ENCODE measurements around the gene TXNRD1.

Gene TXNRD1

GRCh38 chr12:104285740-104286515, 70.3 kb downstream of the TXNRD1 start:
- Histone ChIP-seq H3K27ac (peak overlapping the region; percentile 96), H3K79me2 (peaks cover 10% of the 10 kb centered on the region), H3K9me3 (ENCODE audit: control insufficient read depth, low read length) (no peaks in the 10 kb centered on the region), H3K36me3 (ENCODE audit: control insufficient read depth, insufficient read depth, low read length) (no peaks in the 10 kb centered on the region), H3K4me2 (ENCODE audit: low read length) (peak overlapping the region; percentile 71), H3K27me3 (ENCODE audit: control insufficient read depth, insufficient read depth, low read length) (no peaks in the 10 kb centered on the region), H3K9ac (no peak overlapping the region), H3K4me1 (no peaks in the 10 kb centered on the region), H2AFZ (peak overlapping the region; percentile 61), H3K4me3 (ENCODE audit: low read depth, low read length) (peak overlapping the region; percentile 78)
- TF ChIP-seq, protein P1, sequence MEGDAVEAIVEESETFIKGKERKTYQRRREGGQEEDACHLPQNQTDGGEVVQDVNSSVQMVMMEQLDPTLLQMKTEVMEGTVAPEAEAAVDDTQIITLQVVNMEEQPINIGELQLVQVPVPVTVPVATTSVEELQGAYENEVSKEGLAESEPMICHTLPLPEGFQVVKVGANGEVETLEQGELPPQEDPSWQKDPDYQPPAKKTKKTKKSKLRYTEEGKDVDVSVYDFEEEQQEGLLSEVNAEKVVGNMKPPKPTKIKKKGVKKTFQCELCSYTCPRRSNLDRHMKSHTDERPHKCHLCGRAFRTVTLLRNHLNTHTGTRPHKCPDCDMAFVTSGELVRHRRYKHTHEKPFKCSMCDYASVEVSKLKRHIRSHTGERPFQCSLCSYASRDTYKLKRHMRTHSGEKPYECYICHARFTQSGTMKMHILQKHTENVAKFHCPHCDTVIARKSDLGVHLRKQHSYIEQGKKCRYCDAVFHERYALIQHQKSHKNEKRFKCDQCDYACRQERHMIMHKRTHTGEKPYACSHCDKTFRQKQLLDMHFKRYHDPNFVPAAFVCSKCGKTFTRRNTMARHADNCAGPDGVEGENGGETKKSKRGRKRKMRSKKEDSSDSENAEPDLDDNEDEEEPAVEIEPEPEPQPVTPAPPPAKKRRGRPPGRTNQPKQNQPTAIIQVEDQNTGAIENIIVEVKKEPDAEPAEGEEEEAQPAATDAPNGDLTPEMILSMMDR (IDR thresholded peaks at IDR 0.05) = no peak

- H3K36me3 ChIP-seq (ENCODE audit: control insufficient read depth, insufficient read depth, low read length) = no peaks in the 10 kb centered on the region
- TF ChIP-seq, protein P1 (IDR thresholded peaks at IDR 0.05) = peak; percentile 11
- peak overlapping the region; percentile 22 for H3K9ac ChIP-seq
- H3K27me3 ChIP-seq (ENCODE audit: control insufficient read depth, insufficient read depth, low read length) = no peaks in the 10 kb centered on the region
- peak overlapping the region; percentile 90 for H2AFZ ChIP-seq
- peak overlapping the region; percentile 71 for H3K4me2 ChIP-seq (ENCODE audit: low read length)
- H3K79me2 ChIP-seq = peaks cover 13% of the 10 kb centered on the region
- H3K4me3 ChIP-seq (ENCODE audit: low read depth, low read length) = peak overlapping the region; percentile 78
- no peaks in the 10 kb centered on the region for H3K4me1 ChIP-seq
- no peaks in the 10 kb centered on the region for H3K9me3 ChIP-seq (ENCODE audit: control insufficient read depth, low read length)
- H3K27ac ChIP-seq = peak overlapping the region; percentile 96
These were observed 71.2 kb downstream of the TXNRD1 start for GRCh38 chr12:104286516-104287482.

- peak overlapping the region; percentile 96 for H3K27ac ChIP-seq
- H3K4me3 ChIP-seq (ENCODE audit: low read depth, low read length) = peak overlapping the region; percentile 78
- no peaks in the 10 kb centered on the region for H3K27me3 ChIP-seq (ENCODE audit: control insufficient read depth, insufficient read depth, low read length)
- peak overlapping the region; percentile 71 for H3K4me2 ChIP-seq (ENCODE audit: low read length)
- H3K9ac ChIP-seq = no peak overlapping the region
- TF ChIP-seq, protein P1 (IDR thresholded peaks at IDR 0.05) = no peak
- peak overlapping the region; percentile 67 for H2AFZ ChIP-seq
- peaks cover 18% of the 10 kb centered on the region for H3K79me2 ChIP-seq
- H3K36me3 ChIP-seq (ENCODE audit: control insufficient read depth, insufficient read depth, low read length) = no peaks in the 10 kb centered on the region
- H3K9me3 ChIP-seq (ENCODE audit: control insufficient read depth, low read length) = no peaks in the 10 kb centered on the region
- no peaks in the 10 kb centered on the region for H3K4me1 ChIP-seq
These were observed 73.2 kb downstream of the TXNRD1 start for GRCh38 chr12:104288635-104289274.

GRCh38 chr12:104290320-104290719, 74.7 kb downstream of the TXNRD1 start:
- Histone ChIP-seq H3K4me2 (ENCODE audit: low read length) (no peak overlapping the region), H2AFZ (no peak overlapping the region), H3K4me3 (ENCODE audit: low read depth, low read length) (no peak overlapping the region), H3K9ac (no peak overlapping the region), H3K79me2 (peaks cover 28% of the 10 kb centered on the region), H3K36me3 (ENCODE audit: control insufficient read depth, insufficient read depth, low read length) (no peaks in the 10 kb centered on the region), H3K9me3 (ENCODE audit: control insufficient read depth, low read length) (no peaks in the 10 kb centered on the region), H3K27ac (no peak overlapping the region), H3K4me1 (no peaks in the 10 kb centered on the region), H3K27me3 (ENCODE audit: control insufficient read depth, insufficient read depth, low read length) (no peaks in the 10 kb centered on the region)
- TF ChIP-seq, protein P1 (IDR thresholded peaks at IDR 0.05) = no peak

Data from parathyroid adenoma (tissue), 2 donors.